GM18868 (cell line): ENCODE measurements around the gene SH3PXD2B.
"Not testable (repeated sequence)": the region's sequence is repeated elsewhere in the genome, so short reads cannot be mapped to it uniquely, and the experiment has no call there.

Experiments
- ATAC-seq: cut with Tn5 transposase; IDR thresholded peaks from one replicate; pipeline ENCODE4 v1.9.1; 2021; ENCODE audit warnings: mild to moderate bottlenecking, moderate library complexity; ENCODE audit not compliant: unreplicated experiment

SH3PXD2B gene

GRCh38 chr5:172420235-172420939 is 33.9 kb downstream of the SH3PXD2B start:
- ATAC-seq = no peak

- ATAC-seq = no peak
Measured at GRCh38 chr5:172418862-172419814, 35.2 kb downstream of the SH3PXD2B start.

- ATAC-seq = no peak
Measured at GRCh38 chr5:172417983-172418630, 36.2 kb downstream of the SH3PXD2B start.

GRCh38 chr5:172417130-172417841 is 37.0 kb downstream of the SH3PXD2B start:
- ATAC-seq = no peak

GRCh38 chr5:172415362-172416275 is 38.7 kb downstream of the SH3PXD2B start:
- no peak for ATAC-seq

- no peak for ATAC-seq
Measured at GRCh38 chr5:172414531-172415361, 39.6 kb downstream of the SH3PXD2B start.

- no peak for ATAC-seq
Measured at GRCh38 chr5:172413601-172414171, 40.6 kb downstream of the SH3PXD2B start.

- ATAC-seq = no peak
Measured at GRCh38 chr5:172412724-172413286, 41.5 kb downstream of the SH3PXD2B start.

GRCh38 chr5:172411484-172412072 is 42.7 kb downstream of the SH3PXD2B start:
- no peak for ATAC-seq

- no peak for ATAC-seq
Measured at GRCh38 chr5:172410662-172411483, 43.5 kb downstream of the SH3PXD2B start.

- no peak for ATAC-seq
Measured at GRCh38 chr5:172410160-172410559, 44.2 kb downstream of the SH3PXD2B start.

- ATAC-seq = not testable (repeated sequence)
Measured at GRCh38 chr5:172409477-172409876, 44.8 kb downstream of the SH3PXD2B start.

- ATAC-seq = no peak
Measured at GRCh38 chr5:172407822-172408221, 46.5 kb downstream of the SH3PXD2B start.

GRCh38 chr5:172407241-172407691 is 47.1 kb downstream of the SH3PXD2B start:
- ATAC-seq = no peak

GRCh38 chr5:172405226-172406107 is 48.9 kb downstream of the SH3PXD2B start:
- no peak for ATAC-seq

- ATAC-seq = no peak
Measured at GRCh38 chr5:172404746-172405145, 49.6 kb downstream of the SH3PXD2B start.
